CD8-positive, alpha-beta memory T cell (primary cell): ENCODE results near the gene KLHL2. TPM values are rescaled to one million over a fixed set of nuclear protein-coding genes. Genes with fewer than 3 reads are reported as not detected.

Source experiments
- CTCF ChIA-PET: fragments of 350-600 bp; sonication (Branson Sonifier 250); formaldehyde crosslinking; loops from one replicate; lab custom pipeline; 2021; ENCODE audit warnings: antibody characterized with exemption; lab: Charles Lee
- POLR2A ChIA-PET: fragments of 350-600 bp; sonication (Branson Sonifier 250); formaldehyde crosslinking; loops from one replicate; lab custom pipeline; 2021; ENCODE audit warnings: antibody characterized with exemption; lab: Charles Lee
- DNase-seq, 5 donors: peaks; one replicate each; pipeline versions ENCODE4 v3.0.0 to v3.0.0-alpha.2; 2020 to 2022; ENCODE audit warnings: mixed read lengths in 1 of 5
- H3K27ac ChIP-seq: one replicate; pipeline ENCODE4 v1.7.0; 2013; ENCODE audit warnings: low read depth, mild to moderate bottlenecking, low read length, moderate library complexity
- H3K27me3 ChIP-seq: 2 replicates; pipeline ENCODE4 v1.7.0; 2013; ENCODE audit warnings: low read length, mild to moderate bottlenecking; ENCODE audit not compliant: insufficient read depth, poor library complexity, severe bottlenecking
- H3K36me3 ChIP-seq: 2 replicates; pipeline ENCODE4 v1.7.0; 2013; ENCODE audit warnings: mild to moderate bottlenecking, low read length, moderate library complexity; ENCODE audit not compliant: insufficient read depth
- H3K4me1 ChIP-seq: 2 replicates; pipeline ENCODE4 v1.7.0; 2013; ENCODE audit warnings: mild to moderate bottlenecking, low read length, moderate library complexity; ENCODE audit not compliant: insufficient read depth
- H3K4me3 ChIP-seq: 2 replicates; pipeline ENCODE4 v1.7.0; 2013; ENCODE audit warnings: mild to moderate bottlenecking, low read length
- H3K9me3 ChIP-seq: 2 replicates; pipeline ENCODE4 v1.7.0; 2013; ENCODE audit warnings: mild to moderate bottlenecking, low read length
- H3K27ac Mint-ChIP-seq, 8 donors: one replicate each; pipeline ENCODE4 v1.8.0; 2020 to 2021; ENCODE audit warnings: mixed read lengths in 8 of 8, mild to moderate bottlenecking in 6 of 8, inconsistent platforms in 3 of 8, moderate library complexity in 3 of 8
- H3K27me3 Mint-ChIP-seq, 2 donors: one replicate each; pipeline ENCODE4 v1.8.0; 2020 to 2021; ENCODE audit warnings: mixed read lengths in 2 of 2, mild to moderate bottlenecking in 1 of 2, moderate library complexity in 1 of 2
- H3K36me3 Mint-ChIP-seq, 3 donors: one replicate each; pipeline ENCODE4 v1.8.0; 2020 to 2021; ENCODE audit warnings: mixed read lengths in 3 of 3, inconsistent platforms in 1 of 3, mild to moderate bottlenecking in 1 of 3
- H3K4me1 Mint-ChIP-seq, 3 donors: one replicate each; pipeline ENCODE4 v1.8.0; 2020 to 2021; ENCODE audit warnings: mixed read lengths in 3 of 3, inconsistent platforms in 1 of 3, mild to moderate bottlenecking in 1 of 3
- H3K4me3 Mint-ChIP-seq, 7 donors: one replicate each; pipeline ENCODE4 v1.8.0; 2020 to 2021; ENCODE audit warnings: mixed read lengths in 7 of 7, mild to moderate bottlenecking in 6 of 7, moderate library complexity in 4 of 7, inconsistent platforms in 2 of 7
- H3K9me3 Mint-ChIP-seq, 5 donors: one replicate each; pipeline ENCODE4 v1.8.0; 2020 to 2022; ENCODE audit warnings: mixed read lengths in 5 of 5, mild to moderate bottlenecking in 3 of 5, moderate library complexity in 2 of 5, inconsistent platforms in 1 of 5
- polyA plus RNA-seq: library from polyadenylated mRNA; unstranded; fragments of 300-500 nt; fragmentation: Illumina TruSeq; gene quantifications from one replicate; pipeline ENCODE4 v1.2.3, GENCODE V29; 2021
- total RNA-seq, 2 experiments: library from RNA; stranded (reverse); gene quantifications; one replicate each; pipeline ENCODE4 v1.2.3, GENCODE V29; 2021

KLHL2 gene
- total and polyA plus RNA-seq, 3 experiments from 2014 or later = 5.2 to 25.9 (median 25.7) TPM

- CTCF ChIA-PET = no interaction called here
- Mint-ChIP-seq H3K9me3 (no peaks in the 10 kb centered on the region), H3K27ac (no peak overlapping the region), H3K36me3 (peaks cover 6 to 10% (median 7%) of the 10 kb centered on the region in 3 donors), H3K4me3 (no peak overlapping the region), H3K4me1 (peaks cover 20 to 55% (median 44%) of the 10 kb centered on the region in 3 donors), H3K27me3 (no peaks in the 10 kb centered on the region)
- no peaks in the 10 kb centered on the region for H3K9me3 ChIP-seq
- POLR2A ChIA-PET = no interaction called here
- no peaks in the 10 kb centered on the region for H3K36me3 ChIP-seq
- no peak for DNase-seq
- H3K27me3 ChIP-seq = no peaks in the 10 kb centered on the region
- H3K27ac ChIP-seq = no peak overlapping the region
- H3K4me1 ChIP-seq = peaks cover 19% of the 10 kb centered on the region
- H3K4me3 ChIP-seq = no peak overlapping the region
Measured at GRCh38 chr4:165289423-165289785, 82.0 kb downstream of the KLHL2 start.

GRCh38 chr4:165293061-165293460 lies 85.7 kb downstream of the KLHL2 start:
- Histone ChIP-seq H3K4me1 (peaks cover 23% of the 10 kb centered on the region), H3K36me3 (no peaks in the 10 kb centered on the region), H3K9me3 (no peaks in the 10 kb centered on the region), H3K27ac (no peak overlapping the region), H3K27me3 (no peaks in the 10 kb centered on the region), H3K4me3 (no peak overlapping the region)
- CTCF ChIA-PET = no interaction called here
- DNase-seq = no peak
- Mint-ChIP-seq H3K36me3 (peaks cover 7 to 29% (median 12%) of the 10 kb centered on the region in 3 donors), H3K27me3 (no peaks in the 10 kb centered on the region), H3K9me3 (no peaks in the 10 kb centered on the region), H3K4me3 (no peak overlapping the region), H3K4me1 (peaks cover 24 to 32% (median 27%) of the 10 kb centered on the region in 3 donors), H3K27ac (peak overlapping the region in 1 of 8 donors; percentile 67)
- POLR2A ChIA-PET = no interaction called here

GRCh38 chr4:165293927-165294649 lies 86.7 kb downstream of the KLHL2 start:
- POLR2A ChIA-PET = no interaction called here
- peaks cover 18 to 23% (median 19%) of the 10 kb centered on the region in 3 donors for H3K4me1 Mint-ChIP-seq
- Histone ChIP-seq H3K4me3 (no peak overlapping the region), H3K36me3 (no peaks in the 10 kb centered on the region), H3K9me3 (no peaks in the 10 kb centered on the region), H3K4me1 (peaks cover 15% of the 10 kb centered on the region), H3K27me3 (no peaks in the 10 kb centered on the region), H3K27ac (no peak overlapping the region)
- H3K27me3 Mint-ChIP-seq = no peaks in the 10 kb centered on the region
- no peak for DNase-seq
- CTCF ChIA-PET = no interaction called here
- peaks cover 9 to 36% (median 14%) of the 10 kb centered on the region in 3 donors for H3K36me3 Mint-ChIP-seq
- peak overlapping the region in 1 of 8 donors; percentile 66 for H3K27ac Mint-ChIP-seq
- no peaks in the 10 kb centered on the region for H3K9me3 Mint-ChIP-seq
- no peak overlapping the region for H3K4me3 Mint-ChIP-seq

DNA sequence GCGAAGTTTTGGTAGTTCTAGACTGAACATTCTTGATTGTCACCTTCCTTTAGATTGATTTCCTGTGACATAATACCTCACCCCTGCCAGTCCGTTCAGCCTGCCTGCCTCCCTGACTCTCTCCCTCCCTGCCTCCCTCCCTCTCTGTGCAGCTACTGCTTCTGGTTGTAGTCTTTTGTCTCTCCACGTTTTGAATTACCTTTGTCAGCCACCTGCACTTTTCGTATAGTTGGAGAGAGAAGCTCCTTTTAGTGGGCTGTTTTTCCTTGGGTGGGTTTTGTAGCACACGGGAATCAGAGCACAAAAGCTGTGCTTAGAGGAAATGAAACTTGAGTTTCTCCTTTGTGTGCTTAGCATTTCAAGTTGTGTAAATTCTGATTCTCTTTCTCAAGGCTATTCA lies 87.5 kb downstream of the KLHL2 start:
- Mint-ChIP-seq H3K27ac (peak overlapping the region in 6 of 8 donors; percentile 14 to 66 (median 42)), H3K9me3 (no peaks in the 10 kb centered on the region), H3K36me3 (peaks cover 11 to 43% (median 16%) of the 10 kb centered on the region in 3 donors), H3K4me3 (peak overlapping the region in 5 of 7 donors; percentile 19 to 56 (median 26)), H3K27me3 (no peaks in the 10 kb centered on the region), H3K4me1 (peaks cover 17 to 19% (median 18%) of the 10 kb centered on the region in 3 donors)
- H3K36me3 ChIP-seq = no peaks in the 10 kb centered on the region
- no peak overlapping the region for H3K4me3 ChIP-seq
- no peaks in the 10 kb centered on the region for H3K27me3 ChIP-seq
- ChIA-PET CTCF (no interaction called here), POLR2A (no interaction called here)
- no peak overlapping the region for H3K27ac ChIP-seq
- no peaks in the 10 kb centered on the region for H3K9me3 ChIP-seq
- peak in 1 of 5 donors; percentile 34 for DNase-seq
- peaks cover 15% of the 10 kb centered on the region for H3K4me1 ChIP-seq

GRCh38 chr4:165297626-165298025 lies 90.3 kb downstream of the KLHL2 start:
- H3K27me3 Mint-ChIP-seq = no peaks in the 10 kb centered on the region
- H3K9me3 ChIP-seq = no peaks in the 10 kb centered on the region
- H3K36me3 ChIP-seq = no peaks in the 10 kb centered on the region
- no peaks in the 10 kb centered on the region for H3K9me3 Mint-ChIP-seq
- POLR2A ChIA-PET = no interaction called here
- no peak overlapping the region for H3K4me3 ChIP-seq
- H3K27me3 ChIP-seq = no peaks in the 10 kb centered on the region
- no peak for DNase-seq
- H3K4me1 ChIP-seq = peaks cover 28% of the 10 kb centered on the region
- no peak overlapping the region for H3K27ac ChIP-seq
- peaks cover 27 to 30% (median 28%) of the 10 kb centered on the region in 3 donors for H3K4me1 Mint-ChIP-seq
- CTCF ChIA-PET = no interaction called here
- H3K4me3 Mint-ChIP-seq = no peak overlapping the region
- no peak overlapping the region for H3K27ac Mint-ChIP-seq
- H3K36me3 Mint-ChIP-seq = peaks cover 11 to 45% (median 18%) of the 10 kb centered on the region in 3 donors

DNA sequence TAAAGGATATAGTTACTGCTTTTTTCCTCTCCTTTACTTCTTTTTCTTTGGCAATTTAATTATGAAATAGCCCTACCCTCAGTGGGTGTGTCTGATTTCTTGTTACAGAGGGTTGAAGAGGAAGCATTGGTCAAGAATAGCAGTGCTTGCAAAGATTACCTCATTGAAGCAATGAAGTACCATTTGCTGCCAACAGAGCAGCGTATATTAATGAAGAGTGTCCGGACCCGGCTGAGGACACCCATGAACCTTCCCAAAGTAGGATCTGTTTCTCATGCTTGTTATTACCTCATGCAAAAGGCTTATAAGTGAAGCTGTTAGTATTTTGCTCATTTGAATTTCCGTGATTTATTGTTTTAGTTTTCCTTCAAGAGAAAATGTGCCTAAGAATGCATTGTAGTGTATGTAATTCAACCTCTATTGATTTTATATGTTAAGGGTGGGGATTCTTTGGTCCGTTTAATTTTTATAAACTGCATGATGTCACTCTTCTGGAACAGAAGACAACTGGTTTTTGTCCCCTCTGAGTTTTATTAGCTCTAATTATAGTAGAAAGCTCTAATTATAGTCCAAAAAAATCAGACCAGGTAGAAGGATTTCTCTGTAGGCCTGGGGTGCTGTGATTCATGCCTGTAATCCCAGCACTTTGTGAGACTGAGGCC lies 92.2 kb downstream of the KLHL2 start:
- H3K4me3 ChIP-seq = no peak overlapping the region
- no peak for DNase-seq
- POLR2A ChIA-PET = no interaction called here
- Mint-ChIP-seq H3K27me3 (no peaks in the 10 kb centered on the region), H3K27ac (peak overlapping the region in 1 of 8 donors; percentile 39), H3K4me1 (peaks cover 24 to 31% (median 29%) of the 10 kb centered on the region in 3 donors), H3K36me3 (peaks cover 10 to 50% (median 18%) of the 10 kb centered on the region in 3 donors), H3K9me3 (no peaks in the 10 kb centered on the region), H3K4me3 (no peak overlapping the region)
- H3K9me3 ChIP-seq = no peaks in the 10 kb centered on the region
- H3K36me3 ChIP-seq = no peaks in the 10 kb centered on the region
- CTCF ChIA-PET = no interaction called here
- peaks cover 22% of the 10 kb centered on the region for H3K4me1 ChIP-seq
- H3K27me3 ChIP-seq = no peaks in the 10 kb centered on the region
- no peak overlapping the region for H3K27ac ChIP-seq

- peaks cover 4 to 50% (median 19%) of the 10 kb centered on the region in 3 donors for H3K36me3 Mint-ChIP-seq
- peaks cover 17 to 20% (median 17%) of the 10 kb centered on the region in 3 donors for H3K4me1 Mint-ChIP-seq
- H3K4me3 Mint-ChIP-seq = peak overlapping the region; percentile 2 to 87 (median 78)
- no peaks in the 10 kb centered on the region for H3K27me3 ChIP-seq
- H3K27ac ChIP-seq = no peak overlapping the region
- H3K9me3 ChIP-seq = no peaks in the 10 kb centered on the region
- POLR2A ChIA-PET = no interaction called here
- H3K27ac Mint-ChIP-seq = peak overlapping the region in 7 of 8 donors; percentile 69 to 91 (median 79)
- H3K4me3 ChIP-seq = peak overlapping the region; percentile 6
- DNase-seq = peak in 1 of 5 donors; percentile 19
- no peaks in the 10 kb centered on the region for H3K27me3 Mint-ChIP-seq
- no peaks in the 10 kb centered on the region for H3K9me3 Mint-ChIP-seq
- no peaks in the 10 kb centered on the region for H3K36me3 ChIP-seq
- peaks cover 13% of the 10 kb centered on the region for H3K4me1 ChIP-seq
- CTCF ChIA-PET = no interaction called here
Measured at GRCh38 chr4:165301833-165302232, 94.5 kb downstream of the KLHL2 start.

DNA sequence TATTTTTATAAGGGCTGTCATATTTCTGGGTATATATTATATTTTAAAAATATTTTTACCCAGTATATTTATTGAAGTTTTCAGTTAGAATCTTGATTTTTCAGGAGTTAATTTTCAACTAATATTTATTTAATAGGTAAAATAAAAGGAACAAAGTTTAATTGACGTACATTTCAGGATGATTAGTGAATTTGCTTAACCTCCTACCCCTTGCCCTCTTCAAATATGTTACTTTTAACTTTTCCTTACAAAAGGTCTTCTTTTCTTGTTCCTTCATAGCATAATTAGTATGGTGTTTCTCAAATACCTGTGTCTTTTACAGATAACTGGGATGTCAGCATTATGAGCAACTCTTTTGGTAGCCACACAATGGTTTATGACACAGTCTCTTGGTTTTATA lies 95.3 kb downstream of the KLHL2 start:
- Histone ChIP-seq H3K4me3 (no peak overlapping the region), H3K36me3 (no peaks in the 10 kb centered on the region), H3K4me1 (peaks cover 13% of the 10 kb centered on the region), H3K9me3 (no peaks in the 10 kb centered on the region), H3K27me3 (no peaks in the 10 kb centered on the region), H3K27ac (no peak overlapping the region)
- Mint-ChIP-seq H3K9me3 (no peaks in the 10 kb centered on the region), H3K4me3 (no peak overlapping the region), H3K4me1 (peaks cover 17 to 20% (median 17%) of the 10 kb centered on the region in 3 donors), H3K27ac (peak overlapping the region in 1 of 8 donors; percentile 55), H3K36me3 (peaks cover 4 to 47% (median 16%) of the 10 kb centered on the region in 3 donors), H3K27me3 (no peaks in the 10 kb centered on the region)
- ChIA-PET POLR2A (no interaction called here), CTCF (no interaction called here)
- no peak for DNase-seq
